ENCODE data around the gene GPR162. TPM values are rescaled to one million over a fixed set of nuclear protein-coding genes. Genes with fewer than 3 reads are reported as not detected.

Gene GPR162
- total and polyA plus RNA-seq, 10 of the 15 experiments (the other 5 are each of a cell fraction or from before 2014, with no cell fraction given), result not detected

DNA sequence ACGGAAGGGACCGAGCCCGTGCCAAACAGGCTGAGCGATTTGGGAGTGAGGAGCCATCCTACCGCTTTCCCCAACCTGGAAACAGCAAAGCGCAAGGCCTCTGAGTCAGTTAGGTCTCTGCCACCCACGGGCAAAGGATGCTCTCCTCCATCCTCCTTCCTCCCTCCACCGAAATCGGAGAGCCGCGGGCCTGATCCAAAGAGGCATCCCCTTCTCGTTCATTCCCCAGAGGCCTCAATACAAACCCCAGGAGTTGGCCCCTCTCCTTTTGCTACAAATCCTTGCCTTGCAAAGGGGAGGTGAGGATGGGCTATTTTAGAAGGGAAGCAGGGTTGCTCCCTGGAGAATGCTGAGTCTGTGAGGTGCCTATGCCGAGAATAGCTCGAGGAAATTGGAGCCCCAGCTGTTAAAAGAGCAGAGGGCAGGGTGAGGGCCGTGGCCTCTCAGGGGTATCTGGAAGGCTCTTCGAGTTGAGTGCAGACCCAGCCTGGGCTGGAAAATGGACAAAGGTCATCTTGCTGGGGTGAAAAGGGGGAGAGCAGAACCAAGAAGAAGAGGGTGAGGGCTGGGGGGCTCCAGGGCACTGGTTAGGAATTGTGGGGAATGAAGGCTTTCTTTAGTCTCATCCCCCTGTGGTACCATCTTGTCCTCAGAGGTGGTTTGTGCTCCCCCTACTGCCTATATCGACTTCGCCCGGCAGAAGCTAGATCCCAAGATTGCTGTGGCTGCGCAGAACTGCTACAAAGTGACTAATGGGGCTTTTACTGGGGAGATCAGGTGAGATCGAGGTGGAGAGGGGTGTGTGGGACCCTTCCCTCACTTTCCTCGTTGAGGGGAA lies 46.8 kb downstream of the GPR162 start (continued):
- TF ChIP-seq, protein P1, sequence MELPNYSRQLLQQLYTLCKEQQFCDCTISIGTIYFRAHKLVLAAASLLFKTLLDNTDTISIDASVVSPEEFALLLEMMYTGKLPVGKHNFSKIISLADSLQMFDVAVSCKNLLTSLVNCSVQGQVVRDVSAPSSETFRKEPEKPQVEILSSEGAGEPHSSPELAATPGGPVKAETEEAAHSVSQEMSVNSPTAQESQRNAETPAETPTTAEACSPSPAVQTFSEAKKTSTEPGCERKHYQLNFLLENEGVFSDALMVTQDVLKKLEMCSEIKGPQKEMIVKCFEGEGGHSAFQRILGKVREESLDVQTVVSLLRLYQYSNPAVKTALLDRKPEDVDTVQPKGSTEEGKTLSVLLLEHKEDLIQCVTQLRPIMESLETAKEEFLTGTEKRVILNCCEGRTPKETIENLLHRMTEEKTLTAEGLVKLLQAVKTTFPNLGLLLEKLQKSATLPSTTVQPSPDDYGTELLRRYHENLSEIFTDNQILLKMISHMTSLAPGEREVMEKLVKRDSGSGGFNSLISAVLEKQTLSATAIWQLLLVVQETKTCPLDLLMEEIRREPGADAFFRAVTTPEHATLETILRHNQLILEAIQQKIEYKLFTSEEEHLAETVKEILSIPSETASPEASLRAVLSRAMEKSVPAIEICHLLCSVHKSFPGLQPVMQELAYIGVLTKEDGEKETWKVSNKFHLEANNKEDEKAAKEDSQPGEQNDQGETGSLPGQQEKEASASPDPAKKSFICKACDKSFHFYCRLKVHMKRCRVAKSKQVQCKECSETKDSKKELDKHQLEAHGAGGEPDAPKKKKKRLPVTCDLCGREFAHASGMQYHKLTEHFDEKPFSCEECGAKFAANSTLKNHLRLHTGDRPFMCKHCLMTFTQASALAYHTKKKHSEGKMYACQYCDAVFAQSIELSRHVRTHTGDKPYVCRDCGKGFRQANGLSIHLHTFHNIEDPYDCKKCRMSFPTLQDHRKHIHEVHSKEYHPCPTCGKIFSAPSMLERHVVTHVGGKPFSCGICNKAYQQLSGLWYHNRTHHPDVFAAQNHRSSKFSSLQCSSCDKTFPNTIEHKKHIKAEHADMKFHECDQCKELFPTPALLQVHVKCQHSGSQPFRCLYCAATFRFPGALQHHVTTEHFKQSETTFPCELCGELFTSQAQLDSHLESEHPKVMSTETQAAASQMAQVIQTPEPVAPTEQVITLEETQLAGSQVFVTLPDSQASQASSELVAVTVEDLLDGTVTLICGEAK (IDR thresholded peaks at IDR 0.05; ENCODE audit: borderline replicate concordance), result peak; percentile 42
- TF ChIP-seq, protein P2, sequence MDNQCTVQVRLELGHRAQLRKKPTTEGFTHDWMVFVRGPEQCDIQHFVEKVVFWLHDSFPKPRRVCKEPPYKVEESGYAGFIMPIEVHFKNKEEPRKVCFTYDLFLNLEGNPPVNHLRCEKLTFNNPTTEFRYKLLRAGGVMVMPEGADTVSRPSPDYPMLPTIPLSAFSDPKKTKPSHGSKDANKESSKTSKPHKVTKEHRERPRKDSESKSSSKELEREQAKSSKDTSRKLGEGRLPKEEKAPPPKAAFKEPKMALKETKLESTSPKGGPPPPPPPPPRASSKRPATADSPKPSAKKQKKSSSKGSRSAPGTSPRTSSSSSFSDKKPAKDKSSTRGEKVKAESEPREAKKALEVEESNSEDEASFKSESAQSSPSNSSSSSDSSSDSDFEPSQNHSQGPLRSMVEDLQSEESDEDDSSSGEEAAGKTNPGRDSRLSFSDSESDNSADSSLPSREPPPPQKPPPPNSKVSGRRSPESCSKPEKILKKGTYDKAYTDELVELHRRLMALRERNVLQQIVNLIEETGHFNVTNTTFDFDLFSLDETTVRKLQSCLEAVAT (IDR thresholded peaks at IDR 0.05), result peak; percentile 65; the same call in 1 of the 2 replicates
- TF ChIP-seq IRF3 (IDR thresholded peaks at IDR 0.05) (no peak), ELK1 (IDR thresholded peaks at IDR 0.05; ENCODE audit: low read depth, low read length) (no peak)

All from GM12878 (cell line).